Ishikawa (cell line): ENCODE data around the gene HEPACAM.

Experiments
- EP300 ChIP-seq: IDR thresholded peaks from 2 replicates; pipeline ENCODE4 v1.6.1; 2012; ENCODE audit warnings: borderline replicate concordance
- FOXM1 ChIP-seq: IDR thresholded peaks from 2 replicates; pipeline ENCODE4 v1.6.1; 2012; ENCODE audit warnings: low read depth, borderline replicate concordance
- TCF12 ChIP-seq: IDR thresholded peaks from 2 replicates; pipeline ENCODE4 v1.6.1; 2012; ENCODE audit warnings: low read depth
- TF ChIP-seq, protein P1 (sequence below): IDR thresholded peaks from 2 replicates; pipeline ENCODE4 v1.6.1; 2012
- TF ChIP-seq, protein P2 (sequence below): IDR thresholded peaks from 2 replicates; pipeline ENCODE4 v1.6.1; 2012
- TF ChIP-seq, protein P3 (sequence below): IDR thresholded peaks from 2 replicates; pipeline ENCODE4 v1.6.1; 2012; ENCODE audit warnings: low read depth, mild to moderate bottlenecking

DNA sequence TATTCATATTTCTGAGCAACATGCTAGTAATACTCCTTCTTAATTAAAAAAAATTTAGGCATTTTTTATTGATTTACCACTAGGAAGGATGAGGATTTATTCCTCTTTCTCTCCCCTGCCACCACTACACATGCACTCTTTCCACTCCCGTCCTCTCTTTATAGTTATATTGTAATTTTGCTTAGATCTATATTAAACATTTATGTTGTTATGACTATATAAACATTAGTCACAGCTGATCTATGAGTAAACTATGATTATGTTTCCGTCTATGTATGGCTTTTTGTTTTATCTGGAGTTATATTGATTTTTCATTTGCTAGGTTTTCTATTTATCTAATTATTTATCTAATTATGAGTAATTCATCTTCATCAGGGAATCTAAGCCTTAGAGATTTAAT is 36.0 kb upstream of the HEPACAM start:
- no peak for TF ChIP-seq EP300
- TF ChIP-seq TCF12: no peak
- TF ChIP-seq, protein P1, sequence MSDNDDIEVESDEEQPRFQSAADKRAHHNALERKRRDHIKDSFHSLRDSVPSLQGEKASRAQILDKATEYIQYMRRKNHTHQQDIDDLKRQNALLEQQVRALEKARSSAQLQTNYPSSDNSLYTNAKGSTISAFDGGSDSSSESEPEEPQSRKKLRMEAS: no peak
- TF ChIP-seq FOXM1: no peak
- TF ChIP-seq, protein P2, sequence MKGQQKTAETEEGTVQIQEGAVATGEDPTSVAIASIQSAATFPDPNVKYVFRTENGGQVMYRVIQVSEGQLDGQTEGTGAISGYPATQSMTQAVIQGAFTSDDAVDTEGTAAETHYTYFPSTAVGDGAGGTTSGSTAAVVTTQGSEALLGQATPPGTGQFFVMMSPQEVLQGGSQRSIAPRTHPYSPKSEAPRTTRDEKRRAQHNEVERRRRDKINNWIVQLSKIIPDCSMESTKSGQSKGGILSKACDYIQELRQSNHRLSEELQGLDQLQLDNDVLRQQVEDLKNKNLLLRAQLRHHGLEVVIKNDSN: no peak
- TF ChIP-seq, protein P3, sequence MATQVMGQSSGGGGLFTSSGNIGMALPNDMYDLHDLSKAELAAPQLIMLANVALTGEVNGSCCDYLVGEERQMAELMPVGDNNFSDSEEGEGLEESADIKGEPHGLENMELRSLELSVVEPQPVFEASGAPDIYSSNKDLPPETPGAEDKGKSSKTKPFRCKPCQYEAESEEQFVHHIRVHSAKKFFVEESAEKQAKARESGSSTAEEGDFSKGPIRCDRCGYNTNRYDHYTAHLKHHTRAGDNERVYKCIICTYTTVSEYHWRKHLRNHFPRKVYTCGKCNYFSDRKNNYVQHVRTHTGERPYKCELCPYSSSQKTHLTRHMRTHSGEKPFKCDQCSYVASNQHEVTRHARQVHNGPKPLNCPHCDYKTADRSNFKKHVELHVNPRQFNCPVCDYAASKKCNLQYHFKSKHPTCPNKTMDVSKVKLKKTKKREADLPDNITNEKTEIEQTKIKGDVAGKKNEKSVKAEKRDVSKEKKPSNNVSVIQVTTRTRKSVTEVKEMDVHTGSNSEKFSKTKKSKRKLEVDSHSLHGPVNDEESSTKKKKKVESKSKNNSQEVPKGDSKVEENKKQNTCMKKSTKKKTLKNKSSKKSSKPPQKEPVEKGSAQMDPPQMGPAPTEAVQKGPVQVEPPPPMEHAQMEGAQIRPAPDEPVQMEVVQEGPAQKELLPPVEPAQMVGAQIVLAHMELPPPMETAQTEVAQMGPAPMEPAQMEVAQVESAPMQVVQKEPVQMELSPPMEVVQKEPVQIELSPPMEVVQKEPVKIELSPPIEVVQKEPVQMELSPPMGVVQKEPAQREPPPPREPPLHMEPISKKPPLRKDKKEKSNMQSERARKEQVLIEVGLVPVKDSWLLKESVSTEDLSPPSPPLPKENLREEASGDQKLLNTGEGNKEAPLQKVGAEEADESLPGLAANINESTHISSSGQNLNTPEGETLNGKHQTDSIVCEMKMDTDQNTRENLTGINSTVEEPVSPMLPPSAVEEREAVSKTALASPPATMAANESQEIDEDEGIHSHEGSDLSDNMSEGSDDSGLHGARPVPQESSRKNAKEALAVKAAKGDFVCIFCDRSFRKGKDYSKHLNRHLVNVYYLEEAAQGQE: no peak
